Endothelial cell of hepatic sinusoid (primary cell): Measurements from ENCODE around the gene TIMM44.
"Not testable (repeated sequence)": the region's sequence is repeated elsewhere in the genome, so short reads cannot be mapped to it uniquely, and the experiment has no call there.

Experiments
- in situ Hi-C: cut with HindIII; loops from 2 replicates; pipeline ENCODE4 v1.10.0; 2017; ENCODE audit warnings: low sequenced_read_pairs

The TIMM44 gene

GRCh38 chr19:7904074-7905020 is 39.1 kb downstream of the TIMM44 start:
- in situ Hi-C loops: no loop called here

GRCh38 chr19:7903244-7904073 is 40.0 kb downstream of the TIMM44 start, which contains the start of gene MAP2K7:
TSS of gene MAP2K7 (plus strand) at chr19:7903877. CDS start at chr19:7903945, 68 bp downstream.
- in situ Hi-C loops: no loop called here

- in situ Hi-C loops: no loop called here
Measured at GRCh38 chr19:7902796-7903243, 40.6 kb downstream of the TIMM44 start.

GRCh38 chr19:7901337-7901736 is 42.1 kb downstream of the TIMM44 start:
- in situ Hi-C loops: no loop called here

GRCh38 chr19:7900931-7901330 is 42.5 kb downstream of the TIMM44 start:
- in situ Hi-C loops: no loop called here

GRCh38 chr19:7900401-7900870 is 43.0 kb downstream of the TIMM44 start:
- in situ Hi-C loops: no loop called here

GRCh38 chr19:7899751-7900378 is 43.6 kb downstream of the TIMM44 start:
- in situ Hi-C loops: no loop called here

- in situ Hi-C loops: no loop called here
Measured at GRCh38 chr19:7898967-7899366, 44.5 kb downstream of the TIMM44 start.

- in situ Hi-C loops: no loop called here
Measured at GRCh38 chr19:7897292-7897691, 46.2 kb downstream of the TIMM44 start.

- in situ Hi-C loops: no loop called here
Measured at GRCh38 chr19:7895565-7895964, 47.9 kb downstream of the TIMM44 start.

GRCh38 chr19:7894612-7895309 is 48.7 kb downstream of the TIMM44 start:
- in situ Hi-C loops: no loop called here

GRCh38 chr19:7893362-7894101 is 49.9 kb downstream of the TIMM44 start:
- in situ Hi-C loops: not testable (repeated sequence)

GRCh38 chr19:7888826-7889217 is 54.6 kb downstream of the TIMM44 start:
- in situ Hi-C loops: no loop called here

- in situ Hi-C loops: no loop called here
Measured at GRCh38 chr19:7888145-7888825, 55.2 kb downstream of the TIMM44 start, which contains the start of gene LRRC8E. TSS of gene LRRC8E (plus strand) at chr19:7888510. CDS start at chr19:7895604, 7,094 bp downstream.

- in situ Hi-C loops: no loop called here
Measured at GRCh38 chr19:7887408-7888144, 55.9 kb downstream of the TIMM44 start.

- in situ Hi-C loops: no loop called here
Measured at GRCh38 chr19:7885818-7886217, 57.6 kb downstream of the TIMM44 start.

GRCh38 chr19:7883796-7884570 is 59.5 kb downstream of the TIMM44 start:
- in situ Hi-C loops: no loop called here

GRCh38 chr19:7883105-7883504 is 60.4 kb downstream of the TIMM44 start:
- in situ Hi-C loops: no loop called here
